A673 (cell line): Measurements from ENCODE around the gene RIMS4.

ENCODE experiments used
- CTCF ChIP-seq: fragments of 300-800, 200-600 bp; sonication (generic); conservative IDR thresholded peaks from 2 replicates; pipeline ENCODE4 v1.5.1; 2017; ENCODE audit warnings: low read depth, mild to moderate bottlenecking, antibody characterized with exemption, low read length, moderate library complexity, mixed read lengths
- EZH2 ChIP-seq: fragments of 200-600 bp; sonication (generic); IDR thresholded peaks from 2 replicates; pipeline ENCODE4 v1.6.1; 2017; ENCODE audit warnings: borderline replicate concordance, low read depth, mild to moderate bottlenecking, mixed read lengths, antibody characterized with exemption, low read length; ENCODE audit not compliant: poor library complexity, severe bottlenecking

- TF ChIP-seq CTCF (no peak), EZH2 (no peak)
Measured at GRCh38 chr20:44756956-44757355, 53.4 kb downstream of the RIMS4 start.
